ENCODE results near the gene LYRM2.

LYRM2 gene

DNA sequence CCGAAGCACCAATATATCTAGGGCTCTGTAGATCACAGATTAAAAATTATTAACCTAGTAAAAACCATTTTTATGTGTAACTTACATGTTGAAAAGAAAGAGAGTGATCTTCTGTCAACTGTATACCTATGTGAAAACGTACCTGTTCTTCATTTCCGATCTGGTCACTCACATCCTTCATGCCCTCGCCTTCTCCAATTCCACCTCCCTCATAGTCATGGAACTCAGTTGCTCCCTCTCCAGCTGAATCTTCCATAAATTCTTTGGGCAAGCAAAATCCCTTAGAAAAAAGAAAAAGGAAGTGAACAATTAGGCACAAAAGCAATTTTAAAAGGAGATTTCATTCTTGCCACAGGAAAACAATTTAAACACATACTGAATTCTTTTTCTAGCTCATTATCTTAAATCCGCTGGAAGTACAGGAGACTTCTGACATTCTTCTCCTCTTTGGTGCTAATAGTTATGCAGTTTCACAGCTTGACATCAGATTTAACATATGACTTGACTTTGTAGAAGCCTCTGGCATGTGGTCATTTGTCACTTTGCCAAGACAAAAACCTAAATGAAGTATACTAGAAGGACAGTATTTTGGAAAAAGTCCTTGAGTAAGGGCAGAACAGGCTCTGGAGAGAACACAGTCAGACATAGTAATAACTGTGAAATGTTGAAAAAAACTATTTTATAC, 29.5 kb upstream of the LYRM2 start:
- peaks cover 25% of the 10 kb centered on the region for H3K36me3 ChIP-seq (ENCODE audit: low read length)
- H3K4me2 ChIP-seq (ENCODE audit: low read depth, low read length, poor library complexity, severe bottlenecking), result no peak overlapping the region
- no peaks in the 10 kb centered on the region for H3K79me2 ChIP-seq (ENCODE audit: insufficient read depth, low read length)
- no peak overlapping the region for H3K9ac ChIP-seq (ENCODE audit: low read length)
- H2AFZ ChIP-seq (ENCODE audit: low read depth, low read length, severe bottlenecking), result no peak overlapping the region
- H3K9me2 ChIP-seq (replicated peaks; ENCODE audit: insufficient read depth, low read length), result no peaks in the 10 kb centered on the region
- no peak overlapping the region for H3K4me3 ChIP-seq (ENCODE audit: insufficient read depth, low read length, poor library complexity, severe bottlenecking)
- no peaks in the 10 kb centered on the region for H3K9me3 ChIP-seq (ENCODE audit: insufficient read depth, low read length)
- H3K27me3 ChIP-seq (ENCODE audit: low read length), result no peaks in the 10 kb centered on the region
- H3F3A ChIP-seq (ENCODE audit: insufficient read depth), result no peaks in the 10 kb centered on the region
- H4K20me1 ChIP-seq (ENCODE audit: low read depth, low read length), result no peaks in the 10 kb centered on the region
- no peak overlapping the region for H3K27ac ChIP-seq (ENCODE audit: low read depth, low read length)
- no peak for TF ChIP-seq EZH2phosphoT487 (conservative IDR thresholded peaks at IDR 0.05; ENCODE audit: low read length)
- TF ChIP-seq, protein P1, sequence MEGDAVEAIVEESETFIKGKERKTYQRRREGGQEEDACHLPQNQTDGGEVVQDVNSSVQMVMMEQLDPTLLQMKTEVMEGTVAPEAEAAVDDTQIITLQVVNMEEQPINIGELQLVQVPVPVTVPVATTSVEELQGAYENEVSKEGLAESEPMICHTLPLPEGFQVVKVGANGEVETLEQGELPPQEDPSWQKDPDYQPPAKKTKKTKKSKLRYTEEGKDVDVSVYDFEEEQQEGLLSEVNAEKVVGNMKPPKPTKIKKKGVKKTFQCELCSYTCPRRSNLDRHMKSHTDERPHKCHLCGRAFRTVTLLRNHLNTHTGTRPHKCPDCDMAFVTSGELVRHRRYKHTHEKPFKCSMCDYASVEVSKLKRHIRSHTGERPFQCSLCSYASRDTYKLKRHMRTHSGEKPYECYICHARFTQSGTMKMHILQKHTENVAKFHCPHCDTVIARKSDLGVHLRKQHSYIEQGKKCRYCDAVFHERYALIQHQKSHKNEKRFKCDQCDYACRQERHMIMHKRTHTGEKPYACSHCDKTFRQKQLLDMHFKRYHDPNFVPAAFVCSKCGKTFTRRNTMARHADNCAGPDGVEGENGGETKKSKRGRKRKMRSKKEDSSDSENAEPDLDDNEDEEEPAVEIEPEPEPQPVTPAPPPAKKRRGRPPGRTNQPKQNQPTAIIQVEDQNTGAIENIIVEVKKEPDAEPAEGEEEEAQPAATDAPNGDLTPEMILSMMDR (IDR thresholded peaks at IDR 0.05; ENCODE audit: insufficient read depth, low read length, poor library complexity, severe bottlenecking), result no peak

DNA sequence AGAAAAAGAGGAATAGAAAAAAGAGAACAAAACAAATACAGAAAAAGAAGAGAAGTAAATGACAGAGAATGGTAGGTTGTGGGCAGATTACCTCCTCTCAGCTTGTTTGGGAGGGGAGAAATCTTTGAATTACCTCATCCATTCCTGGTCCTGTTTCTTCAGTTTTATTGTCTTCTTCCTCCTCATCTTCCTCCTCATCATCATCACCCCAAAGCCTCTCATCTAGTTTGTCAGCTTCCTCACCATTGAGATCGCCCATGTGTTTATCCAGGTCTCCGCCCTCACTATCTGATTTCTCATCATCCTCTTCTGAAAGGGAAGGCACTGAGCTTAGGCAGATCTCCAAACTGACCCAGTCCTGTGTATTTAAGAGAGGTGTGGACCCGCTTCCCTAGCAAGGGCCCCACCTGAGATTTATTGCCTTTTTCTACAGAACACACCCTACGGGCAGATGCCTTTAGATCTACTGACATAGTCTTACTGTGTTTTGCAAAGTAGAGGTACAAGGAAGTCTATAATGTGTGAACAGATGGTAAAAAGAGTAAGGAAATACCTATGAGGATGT, 24.2 kb upstream of the LYRM2 start:
- TF ChIP-seq, protein P1 (IDR thresholded peaks at IDR 0.05; ENCODE audit: insufficient read depth, low read length, poor library complexity, severe bottlenecking), result no peak
- TF ChIP-seq EZH2phosphoT487 (conservative IDR thresholded peaks at IDR 0.05; ENCODE audit: low read length), result no peak
- Histone ChIP-seq H3K9ac (ENCODE audit: low read length) (no peak overlapping the region), H3F3A (ENCODE audit: insufficient read depth) (no peaks in the 10 kb centered on the region), H3K9me3 (ENCODE audit: insufficient read depth, low read length) (no peaks in the 10 kb centered on the region), H3K4me2 (ENCODE audit: low read depth, low read length, poor library complexity, severe bottlenecking) (no peak overlapping the region), H3K9me2 (replicated peaks; ENCODE audit: insufficient read depth, low read length) (no peaks in the 10 kb centered on the region), H3K27me3 (ENCODE audit: low read length) (no peaks in the 10 kb centered on the region), H3K4me3 (ENCODE audit: insufficient read depth, low read length, poor library complexity, severe bottlenecking) (no peak overlapping the region), H4K20me1 (ENCODE audit: low read depth, low read length) (no peaks in the 10 kb centered on the region), H3K27ac (ENCODE audit: low read depth, low read length) (no peak overlapping the region), H2AFZ (ENCODE audit: low read depth, low read length, severe bottlenecking) (no peak overlapping the region), H3K79me2 (ENCODE audit: insufficient read depth, low read length) (no peaks in the 10 kb centered on the region), H3K36me3 (ENCODE audit: low read length) (peaks cover 27% of the 10 kb centered on the region; the same call in 1 of the 2 replicates)

DNA sequence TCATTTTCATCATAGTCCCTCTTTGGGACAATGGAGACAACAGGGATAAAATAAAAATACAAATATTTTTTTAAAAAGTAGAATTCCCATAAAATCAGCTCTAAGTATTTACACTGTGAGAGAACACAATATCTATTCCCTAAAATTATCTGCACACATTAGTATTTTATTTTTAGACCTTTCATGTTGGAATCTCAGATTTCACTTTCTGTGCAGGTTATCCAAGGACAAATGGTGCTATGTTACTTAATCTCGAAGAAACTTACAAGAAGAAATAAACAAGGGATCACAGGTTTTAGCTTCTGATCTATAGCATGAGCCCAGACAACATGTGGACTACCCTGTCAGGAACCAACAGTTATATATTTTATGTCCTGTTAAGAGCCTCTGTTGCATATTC, 23.0 kb upstream of the LYRM2 start:
- Histone ChIP-seq H3K36me3 (ENCODE audit: low read length) (peaks cover 17% of the 10 kb centered on the region; the same call in 1 of the 2 replicates), H3K9me2 (replicated peaks; ENCODE audit: insufficient read depth, low read length) (no peaks in the 10 kb centered on the region), H3K4me2 (ENCODE audit: low read depth, low read length, poor library complexity, severe bottlenecking) (no peak overlapping the region)

More for the DNA sequence above, 23.0 kb upstream of the LYRM2 start:
- Histone ChIP-seq H3K79me2 (ENCODE audit: insufficient read depth, low read length) (no peaks in the 10 kb centered on the region), H2AFZ (ENCODE audit: low read depth, low read length, severe bottlenecking) (no peak overlapping the region), H3K9ac (ENCODE audit: low read length) (no peak overlapping the region), H3F3A (ENCODE audit: insufficient read depth) (no peaks in the 10 kb centered on the region), H3K4me3 (ENCODE audit: insufficient read depth, low read length, poor library complexity, severe bottlenecking) (no peak overlapping the region), H3K27me3 (ENCODE audit: low read length) (no peaks in the 10 kb centered on the region), H3K27ac (ENCODE audit: low read depth, low read length) (no peak overlapping the region), H3K9me3 (ENCODE audit: insufficient read depth, low read length) (no peaks in the 10 kb centered on the region), H4K20me1 (ENCODE audit: low read depth, low read length) (no peaks in the 10 kb centered on the region)
- TF ChIP-seq EZH2phosphoT487 (conservative IDR thresholded peaks at IDR 0.05; ENCODE audit: low read length), result no peak
- TF ChIP-seq, protein P1 (IDR thresholded peaks at IDR 0.05; ENCODE audit: insufficient read depth, low read length, poor library complexity, severe bottlenecking), result no peak

All from SU-DHL-6 (cell line).